ENCODE results near the gene MAP1LC3B2.

MAP1LC3B2 gene

DNA sequence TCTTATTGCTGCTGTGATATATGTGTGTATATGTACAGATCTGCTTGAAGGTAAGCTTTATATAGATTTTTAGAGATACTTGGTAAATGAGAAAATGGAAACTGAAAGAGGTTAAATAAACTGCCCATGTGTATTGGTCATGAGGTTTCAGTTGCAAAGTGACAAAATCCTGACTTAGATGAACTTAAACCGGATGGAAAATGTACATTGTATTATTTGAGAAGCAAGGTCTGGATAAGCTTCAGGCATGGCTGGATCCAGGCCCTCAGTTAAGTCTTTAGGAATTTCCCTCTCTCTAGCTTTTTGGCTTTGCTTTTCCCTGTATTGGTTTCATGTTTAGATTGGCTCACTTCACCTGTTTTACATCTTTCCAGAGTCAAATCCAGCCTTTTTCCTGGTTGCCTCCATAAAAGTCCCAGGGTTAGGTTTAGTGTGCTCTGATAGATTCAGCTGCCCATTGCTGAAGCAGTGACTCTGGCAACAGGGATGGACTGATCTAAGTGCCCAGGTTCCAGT, 21.0 kb upstream of the MAP1LC3B2 start:
- no peak for DNase-seq (ENCODE audit: low read depth)

GRCh38 chr12:116538682-116539305, 20.4 kb upstream of the MAP1LC3B2 start:
- DNase-seq (ENCODE audit: low read depth), result no peak

- no peak for DNase-seq (ENCODE audit: low read depth)
These were observed 19.8 kb upstream of the MAP1LC3B2 start for GRCh38 chr12:116539361-116539771.

- no peak for DNase-seq (ENCODE audit: low read depth)
These were observed 19.2 kb upstream of the MAP1LC3B2 start for GRCh38 chr12:116539905-116540482.

DNA sequence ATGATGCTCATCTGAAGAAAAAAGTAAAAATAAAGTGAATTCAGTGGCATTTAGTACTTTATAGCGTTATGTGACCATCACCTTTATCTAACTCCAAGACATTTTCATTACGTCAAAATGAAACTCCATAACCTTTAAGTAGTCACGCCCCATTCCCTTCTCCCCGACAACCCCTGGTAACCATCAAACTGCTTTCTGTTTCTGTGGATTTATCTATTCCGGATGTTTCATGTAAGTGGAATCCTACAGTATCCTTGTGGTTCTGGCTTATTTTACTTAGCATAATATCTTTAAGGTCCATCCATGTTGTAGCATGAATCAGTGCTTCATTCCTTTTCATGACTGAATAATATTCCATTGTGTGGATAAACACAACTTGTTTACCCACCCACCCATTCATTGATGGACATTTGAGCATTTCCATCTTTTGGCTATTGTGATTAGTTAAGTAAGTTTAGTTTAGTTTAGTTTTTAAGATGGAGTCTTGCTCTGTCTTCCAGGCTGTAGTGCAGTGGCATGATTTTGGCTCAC, 18.5 kb upstream of the MAP1LC3B2 start:
- no peak for DNase-seq (ENCODE audit: low read depth)

GRCh38 chr12:116541547-116542344, 17.4 kb upstream of the MAP1LC3B2 start:
- DNase-seq (ENCODE audit: low read depth), result no peak

- no peak for DNase-seq (ENCODE audit: low read depth)
These were observed 16.7 kb upstream of the MAP1LC3B2 start for GRCh38 chr12:116542345-116542956.

DNA sequence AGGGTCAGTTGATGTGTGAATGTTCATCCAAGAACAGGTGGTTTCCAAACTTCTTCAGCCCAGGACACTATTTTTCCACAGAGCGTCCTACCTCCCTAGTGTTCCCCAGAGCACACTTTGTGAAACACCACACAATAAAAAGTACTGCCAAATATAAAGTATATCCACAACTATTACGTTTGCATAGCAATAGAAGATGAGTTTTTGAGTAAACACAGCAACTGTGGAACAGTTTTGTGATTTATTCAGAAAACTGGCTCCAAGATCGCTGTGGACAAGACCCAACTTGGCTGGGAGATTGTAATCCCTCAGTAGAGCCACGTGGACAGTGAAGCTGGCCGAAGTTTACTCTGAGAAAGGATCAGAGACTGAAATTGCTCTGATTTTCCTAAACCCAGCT, 14.5 kb upstream of the MAP1LC3B2 start:
- no peak for DNase-seq (ENCODE audit: low read depth)

GRCh38 chr12:116545144-116545543, 14.0 kb upstream of the MAP1LC3B2 start:
- DNase-seq (ENCODE audit: low read depth), result no peak

DNA sequence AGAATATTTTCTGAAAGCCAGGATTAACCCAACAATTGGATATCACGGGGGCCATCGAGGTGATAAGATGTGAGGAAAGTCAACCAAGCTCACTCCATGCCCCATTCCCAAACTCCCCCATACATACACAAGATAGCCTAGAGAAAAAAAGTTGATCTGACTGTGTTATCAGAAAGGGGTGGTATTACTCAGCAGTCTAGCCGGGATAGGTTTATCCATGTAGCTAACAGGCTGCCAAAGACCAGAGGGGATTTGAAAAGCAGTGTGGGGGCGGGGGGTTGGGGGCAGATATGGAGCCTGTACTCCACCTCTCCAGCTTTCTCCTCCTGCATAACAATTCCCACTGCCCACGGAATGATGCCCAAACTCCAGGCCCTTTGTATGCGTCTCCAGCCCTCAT, 13.2 kb upstream of the MAP1LC3B2 start:
- DNase-seq (ENCODE audit: low read depth), result no peak

DNA sequence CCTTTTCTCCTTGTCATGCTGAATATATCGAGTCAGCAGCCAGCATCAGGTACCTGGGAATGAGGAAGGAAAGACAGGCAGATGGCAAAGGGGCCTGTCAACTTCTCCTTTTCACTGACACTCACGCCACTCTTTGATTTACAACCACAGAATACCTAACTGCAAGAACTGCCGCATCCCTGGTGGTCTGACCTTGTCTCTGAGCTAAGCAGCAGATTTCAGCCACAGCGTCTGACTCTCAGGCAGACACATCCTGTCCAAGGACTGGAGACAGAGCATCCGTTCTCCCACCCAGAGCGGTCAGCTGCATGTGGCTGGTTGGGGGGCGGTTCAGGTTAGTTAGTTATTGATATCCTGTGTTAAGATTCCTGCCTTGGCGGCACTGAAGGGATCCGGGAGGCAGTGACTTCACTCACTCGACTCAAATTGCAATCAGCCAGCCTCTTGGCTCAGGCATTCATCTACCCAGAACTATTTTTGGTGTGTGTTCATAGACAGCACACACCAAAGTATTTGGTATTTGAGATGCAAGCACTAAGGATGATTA, 11.2 kb upstream of the MAP1LC3B2 start:
- DNase-seq (ENCODE audit: low read depth), result no peak

DNA sequence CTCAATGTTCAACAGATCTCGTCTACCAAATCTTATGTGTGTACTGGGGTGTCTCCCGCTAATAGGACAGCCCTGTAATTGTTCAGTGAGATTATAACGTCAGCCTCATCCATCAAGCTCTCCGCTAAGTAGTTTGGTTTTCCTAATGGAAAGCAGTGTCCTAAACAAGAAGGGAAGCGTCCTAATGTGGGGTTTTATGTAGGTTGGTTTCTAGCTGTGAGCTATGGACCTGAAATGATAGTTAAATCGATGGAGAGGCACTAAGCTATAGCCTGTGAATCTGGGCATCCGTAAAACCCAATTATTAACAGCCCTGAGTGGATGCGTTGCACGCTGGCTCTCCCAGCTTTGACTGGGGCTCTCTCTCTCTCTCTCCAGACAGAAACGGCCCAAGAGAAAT, 9.2 kb upstream of the MAP1LC3B2 start:
- DNase-seq (ENCODE audit: low read depth), result no peak

DNA sequence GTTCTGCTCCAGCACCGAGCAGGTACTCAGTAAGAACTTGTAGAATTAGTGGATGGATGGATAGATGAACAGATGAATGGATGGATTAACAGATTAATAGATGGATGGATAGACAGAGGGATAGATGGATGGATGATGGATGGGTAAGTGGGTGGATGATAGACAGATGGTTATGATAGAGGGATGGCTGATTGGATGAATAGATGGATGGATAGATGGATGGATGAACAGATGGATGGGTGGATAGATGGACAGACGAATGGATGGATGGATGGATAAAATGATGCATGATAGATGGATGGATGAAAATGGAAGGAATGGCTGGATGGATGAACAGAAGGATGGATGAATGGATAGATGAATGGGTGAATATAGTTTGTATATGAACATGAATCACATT, 8.0 kb upstream of the MAP1LC3B2 start:
- DNase-seq (ENCODE audit: low read depth), result no peak

DNA sequence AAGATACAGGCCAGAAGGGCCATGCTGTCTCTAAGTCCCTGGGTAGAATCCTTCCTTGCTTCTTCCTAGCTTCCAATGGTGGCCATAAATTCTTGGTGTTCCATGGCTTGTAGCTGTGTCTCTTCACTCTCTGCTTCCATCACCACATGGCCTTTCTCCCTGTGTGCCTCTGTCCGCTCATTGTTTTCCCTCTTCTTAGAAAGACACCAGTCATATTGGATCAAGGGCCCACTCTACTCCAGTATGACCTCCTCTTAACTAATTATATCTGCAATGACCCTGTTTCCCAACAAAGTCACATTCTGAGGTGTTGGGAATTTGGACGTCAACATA, 7.6 kb upstream of the MAP1LC3B2 start:
- no peak for DNase-seq (ENCODE audit: low read depth)

DNA sequence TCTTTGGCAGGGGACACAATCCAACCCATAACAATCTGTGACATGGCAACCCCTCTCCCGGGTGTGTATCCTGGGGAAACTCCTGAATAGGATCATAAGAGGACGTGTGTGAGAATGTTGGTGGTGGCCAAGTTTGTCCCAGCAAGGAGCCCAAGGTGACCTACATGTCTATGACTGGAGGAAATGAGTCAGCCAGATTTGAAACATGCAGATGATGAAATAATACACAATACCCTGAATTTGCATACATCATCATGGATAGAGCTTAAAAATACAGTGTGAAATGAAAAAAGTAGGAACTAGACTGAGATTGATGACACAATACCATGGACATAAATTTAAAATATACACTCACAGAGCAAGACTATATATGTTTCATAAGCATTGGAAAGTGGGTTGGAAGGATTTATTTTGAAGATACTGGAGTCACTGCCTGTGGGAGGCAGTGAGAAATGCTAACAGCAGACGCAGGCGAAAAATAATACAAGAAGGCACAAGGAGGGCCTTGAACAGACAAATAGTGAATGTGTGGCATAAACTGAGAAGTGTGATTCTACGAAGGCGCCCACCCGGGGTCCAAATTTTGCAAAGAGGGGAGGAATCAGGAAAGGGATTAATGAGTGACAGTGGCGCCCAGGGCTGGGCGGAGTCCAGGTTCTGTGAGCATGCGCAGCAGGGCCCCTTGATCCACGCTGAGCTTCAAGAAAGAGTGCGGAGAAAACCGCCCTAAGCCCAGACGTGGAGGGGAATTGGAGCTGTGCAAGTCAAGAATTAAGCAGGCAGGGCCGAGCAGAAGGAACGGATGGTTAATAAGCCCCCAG, 7.0 kb upstream of the MAP1LC3B2 start:
- no peak for DNase-seq (ENCODE audit: low read depth)

GRCh38 chr12:116552773-116553373, 6.3 kb upstream of the MAP1LC3B2 start:
- DNase-seq (ENCODE audit: low read depth), result no peak

DNA sequence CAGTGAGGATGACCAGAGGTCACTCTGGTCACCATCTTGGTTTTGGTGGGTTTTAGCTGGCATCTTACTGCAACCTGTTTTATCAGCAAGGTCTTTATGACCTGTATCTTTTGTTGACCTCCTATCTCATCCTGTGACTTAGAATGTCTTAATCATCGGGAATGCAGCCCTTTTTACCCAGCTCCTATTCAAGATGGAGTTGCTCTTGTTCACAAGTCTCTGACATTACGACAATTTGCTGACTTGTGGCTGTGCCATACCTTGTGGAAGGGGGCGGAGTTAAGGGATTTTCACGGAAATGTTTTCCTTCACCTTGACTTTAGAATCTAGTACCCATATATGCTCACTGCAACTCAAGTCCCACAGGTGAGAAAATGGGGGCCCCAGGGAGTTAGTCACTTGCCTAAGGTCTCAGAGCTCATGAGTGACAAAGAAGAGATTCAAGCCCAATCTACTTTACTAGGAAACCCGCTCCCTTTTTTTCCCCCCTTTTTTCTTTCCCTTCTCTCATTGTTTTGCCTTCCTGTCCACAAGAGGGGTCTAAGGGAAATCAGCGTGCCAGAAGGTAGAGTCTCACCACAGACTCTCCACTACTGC, 2.7 kb upstream of the MAP1LC3B2 start:
- no peak for DNase-seq (ENCODE audit: low read depth)

DNA sequence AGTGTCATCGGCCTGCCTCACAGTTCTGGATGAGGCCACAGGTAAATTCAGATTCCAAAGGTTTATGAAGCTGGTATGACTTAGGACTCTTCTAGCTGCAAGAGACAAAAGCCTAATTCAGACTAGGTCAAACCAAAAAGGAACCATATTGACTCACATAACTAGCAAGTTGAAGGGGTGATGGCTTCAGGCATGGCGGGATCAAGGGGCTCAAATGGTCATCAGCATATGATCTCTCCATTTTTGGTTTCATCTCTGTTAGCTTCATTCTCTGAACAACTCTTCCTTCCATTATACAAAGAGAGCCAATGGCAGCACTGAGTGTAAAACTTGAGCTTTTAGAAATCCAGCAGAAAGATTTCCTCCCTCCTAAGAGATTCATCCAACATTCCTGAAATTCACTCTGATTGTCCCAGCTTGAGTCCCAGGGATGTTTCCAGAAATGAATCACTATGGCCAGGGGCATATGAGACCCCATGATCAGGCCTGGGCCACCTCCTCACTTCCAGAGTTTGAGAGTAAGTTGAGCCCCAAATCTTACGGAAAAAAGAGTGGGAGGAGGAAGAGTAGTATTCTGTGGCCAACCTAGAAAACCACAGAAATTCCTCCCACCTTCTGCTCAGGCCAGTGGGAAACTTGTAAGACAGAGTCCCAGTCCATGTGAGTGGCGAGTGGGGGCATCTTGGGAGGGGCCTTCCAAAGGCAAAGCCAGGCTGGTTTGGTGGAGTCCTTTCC, 2.0 kb upstream of the MAP1LC3B2 start:
- no peak for DNase-seq (ENCODE audit: low read depth)

DNA sequence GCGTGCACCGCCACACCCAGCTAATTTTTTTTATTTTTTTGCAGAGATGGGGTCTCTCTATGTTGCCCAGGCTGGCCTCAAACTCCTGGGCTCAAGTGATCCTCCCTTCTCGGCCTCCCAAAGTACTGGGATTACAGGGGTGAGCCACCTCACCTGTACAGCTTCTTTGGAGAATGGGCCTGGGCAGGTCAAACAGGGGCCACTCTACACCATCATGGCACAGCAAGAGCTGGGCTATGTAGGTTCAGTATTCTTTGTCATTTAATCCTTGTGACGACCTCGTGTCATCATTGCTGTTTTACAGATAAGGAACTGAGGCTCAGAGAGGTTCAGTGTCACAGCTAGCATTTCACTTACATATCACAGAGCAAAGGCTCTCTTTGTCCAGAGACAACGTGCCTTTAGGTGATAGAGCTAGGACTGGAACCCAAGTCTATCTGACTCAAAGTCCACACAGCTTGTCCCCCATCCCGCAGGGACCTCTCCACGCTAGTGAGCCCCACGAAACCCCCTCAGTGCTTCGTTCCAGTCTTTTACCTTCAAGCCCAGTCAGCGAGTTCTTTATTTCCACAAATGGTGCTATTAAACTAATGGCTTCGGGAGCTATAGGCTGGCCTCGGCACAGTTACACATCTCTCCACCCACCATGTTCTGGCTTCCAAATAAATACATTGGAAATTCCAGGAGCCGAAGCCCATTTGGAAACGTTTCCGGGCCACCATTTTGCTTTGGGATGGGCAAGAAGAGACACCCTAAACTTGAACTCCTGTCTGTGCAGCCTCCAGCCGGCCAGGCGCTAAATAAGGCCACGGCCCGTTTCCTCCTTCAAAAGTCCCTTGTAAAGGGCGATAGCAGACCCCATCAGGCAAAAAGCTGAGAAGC, 660 bp upstream of the MAP1LC3B2 start:
- no peak for DNase-seq (ENCODE audit: low read depth)
